GM06990 (cell line): ENCODE data around the gene HID1.

Experiments
- DNase-seq: peaks from one replicate; pipeline ENCODE4 v3.0.0-alpha.2; 2011; ENCODE audit not compliant: insufficient read length; ENCODE audit errors: extremely low read depth
- H3K27me3 ChIP-seq: replicated peaks from 2 replicates; pipeline ENCODE4 v1.6.0; 2011; ENCODE audit warnings: low read length; ENCODE audit not compliant: control insufficient read depth, insufficient read depth
- H3K36me3 ChIP-seq: 2 replicates; pipeline ENCODE4 v1.5.1; 2011; ENCODE audit warnings: low read length; ENCODE audit not compliant: control insufficient read depth, insufficient read depth
- H3K4me3 ChIP-seq: replicated peaks from 2 replicates; pipeline ENCODE4 v1.5.1; 2011; ENCODE audit warnings: low read depth, mild to moderate bottlenecking, control low read depth, low read length
- TF ChIP-seq, protein P1 (sequence below): IDR thresholded peaks from 2 replicates; pipeline ENCODE4 v1.5.1; 2011; ENCODE audit warnings: low read length, control low read depth, mild to moderate bottlenecking, inconsistent platforms; ENCODE audit not compliant: insufficient read depth, poor library complexity, severe bottlenecking

Gene HID1

GRCh38 chr17:74937064-74938051, 35.2 kb downstream of the HID1 start:
- no peaks in the 10 kb centered on the region for H3K36me3 ChIP-seq
- TF ChIP-seq, protein P1, sequence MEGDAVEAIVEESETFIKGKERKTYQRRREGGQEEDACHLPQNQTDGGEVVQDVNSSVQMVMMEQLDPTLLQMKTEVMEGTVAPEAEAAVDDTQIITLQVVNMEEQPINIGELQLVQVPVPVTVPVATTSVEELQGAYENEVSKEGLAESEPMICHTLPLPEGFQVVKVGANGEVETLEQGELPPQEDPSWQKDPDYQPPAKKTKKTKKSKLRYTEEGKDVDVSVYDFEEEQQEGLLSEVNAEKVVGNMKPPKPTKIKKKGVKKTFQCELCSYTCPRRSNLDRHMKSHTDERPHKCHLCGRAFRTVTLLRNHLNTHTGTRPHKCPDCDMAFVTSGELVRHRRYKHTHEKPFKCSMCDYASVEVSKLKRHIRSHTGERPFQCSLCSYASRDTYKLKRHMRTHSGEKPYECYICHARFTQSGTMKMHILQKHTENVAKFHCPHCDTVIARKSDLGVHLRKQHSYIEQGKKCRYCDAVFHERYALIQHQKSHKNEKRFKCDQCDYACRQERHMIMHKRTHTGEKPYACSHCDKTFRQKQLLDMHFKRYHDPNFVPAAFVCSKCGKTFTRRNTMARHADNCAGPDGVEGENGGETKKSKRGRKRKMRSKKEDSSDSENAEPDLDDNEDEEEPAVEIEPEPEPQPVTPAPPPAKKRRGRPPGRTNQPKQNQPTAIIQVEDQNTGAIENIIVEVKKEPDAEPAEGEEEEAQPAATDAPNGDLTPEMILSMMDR = no peak
- H3K4me3 ChIP-seq = no peak overlapping the region
- DNase-seq = no peak
- no peaks in the 10 kb centered on the region; the same call in 1 of the 2 replicates for H3K27me3 ChIP-seq

DNA sequence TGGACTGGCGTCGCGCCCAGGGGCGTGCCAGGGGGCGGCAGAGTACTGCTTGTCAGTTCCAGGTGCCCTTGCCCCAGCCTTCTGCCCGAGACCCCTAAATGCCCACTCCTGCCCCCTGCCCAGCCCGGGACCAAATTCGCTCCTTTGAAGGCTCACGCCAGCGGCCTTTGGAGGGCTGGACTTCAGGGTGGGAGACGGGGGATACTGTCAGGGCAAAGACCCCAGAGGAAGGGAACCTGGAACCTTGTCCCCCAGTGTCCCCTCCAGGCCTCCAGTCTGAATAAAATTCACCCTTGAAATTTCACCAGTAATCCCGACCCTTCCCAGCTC, 36.1 kb downstream of the HID1 start:
- no peak for DNase-seq
- TF ChIP-seq, protein P1 = no peak
- no peak overlapping the region for H3K4me3 ChIP-seq
- H3K27me3 ChIP-seq = no peaks in the 10 kb centered on the region; the same call in 1 of the 2 replicates
- no peaks in the 10 kb centered on the region for H3K36me3 ChIP-seq

DNA sequence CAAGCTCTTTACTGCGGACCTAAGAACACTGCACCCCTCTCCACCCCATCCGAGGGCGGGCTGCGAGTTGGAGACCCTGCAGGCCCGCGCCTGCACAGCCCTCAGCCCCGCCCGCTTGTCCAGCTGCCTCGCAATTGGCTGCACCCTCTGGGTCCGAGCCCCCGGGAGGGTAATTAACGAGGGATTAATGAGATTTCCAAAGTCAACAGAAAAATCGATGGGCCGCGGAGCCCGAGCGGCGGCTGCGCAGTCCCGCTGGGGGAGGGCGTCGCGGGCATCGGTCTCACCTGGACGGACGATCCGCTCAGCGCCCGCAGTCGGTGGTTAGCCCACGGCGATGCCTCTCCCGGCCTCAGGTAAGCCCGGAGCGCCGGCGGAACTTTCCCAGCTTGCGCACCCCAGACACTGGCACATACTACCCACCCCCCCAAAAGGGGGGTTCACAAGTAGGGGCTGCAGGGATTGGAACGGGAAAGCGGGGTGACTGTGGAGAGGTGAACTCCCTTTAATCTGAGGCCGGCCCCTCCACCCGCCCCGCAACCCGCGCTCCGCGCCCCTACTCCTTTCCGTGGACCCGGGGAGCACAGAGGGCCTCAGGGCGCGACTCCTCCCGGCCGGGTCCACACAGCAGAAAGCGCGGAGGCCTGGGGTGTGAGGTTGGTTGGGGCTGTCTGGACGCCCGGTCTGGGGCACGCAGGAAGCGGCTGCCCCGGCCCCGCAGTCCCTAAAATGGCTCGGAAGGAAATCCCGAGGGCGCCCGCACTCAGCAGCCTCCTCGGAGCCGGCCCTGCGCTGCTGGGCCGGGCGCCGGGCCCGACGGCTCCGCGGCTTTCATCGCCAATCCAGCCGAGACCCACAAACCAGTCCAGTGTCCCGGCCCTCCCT, 36.7 kb downstream of the HID1 start, which contains the start of gene OTOP3:
Gene OTOP3, plus strand, starts transcription at position 314 of the 885 bp plus-strand sequence. Its CDS starts 24 bp downstream, at position 338.
- TF ChIP-seq, protein P1 = no peak
- Histone ChIP-seq H3K4me3 (no peak within 1 kb of the TSS), H3K27me3 (no peaks in the 10 kb centered on the region; the same call in 1 of the 2 replicates), H3K36me3 (no peaks in the 10 kb centered on the region)
- DNase-seq = no peak

DNA sequence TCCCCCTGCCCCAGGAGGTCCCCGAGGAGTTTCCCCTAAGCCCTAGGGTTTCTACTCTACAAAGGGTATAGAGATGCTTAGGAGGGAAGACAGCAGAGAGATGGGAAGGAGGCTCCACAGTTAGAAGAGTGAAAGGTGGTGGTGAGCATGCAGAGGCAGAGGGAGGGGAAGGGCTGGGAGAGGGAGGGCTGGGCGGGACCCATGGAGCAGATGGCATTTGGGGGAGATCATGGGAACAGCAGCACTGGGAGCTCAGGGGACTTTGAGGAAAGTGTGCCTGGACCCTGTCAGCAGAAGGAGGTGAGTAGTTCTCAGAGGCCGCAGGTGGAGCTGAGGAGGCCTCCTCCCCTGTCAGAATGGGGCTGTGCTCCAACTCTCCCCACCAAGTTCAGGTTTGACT, 37.5 kb downstream of the HID1 start:
- Histone ChIP-seq H3K36me3 (no peaks in the 10 kb centered on the region), H3K27me3 (no peaks in the 10 kb centered on the region; the same call in 1 of the 2 replicates), H3K4me3 (no peak overlapping the region)
- TF ChIP-seq, protein P1 = no peak
- no peak for DNase-seq

DNA sequence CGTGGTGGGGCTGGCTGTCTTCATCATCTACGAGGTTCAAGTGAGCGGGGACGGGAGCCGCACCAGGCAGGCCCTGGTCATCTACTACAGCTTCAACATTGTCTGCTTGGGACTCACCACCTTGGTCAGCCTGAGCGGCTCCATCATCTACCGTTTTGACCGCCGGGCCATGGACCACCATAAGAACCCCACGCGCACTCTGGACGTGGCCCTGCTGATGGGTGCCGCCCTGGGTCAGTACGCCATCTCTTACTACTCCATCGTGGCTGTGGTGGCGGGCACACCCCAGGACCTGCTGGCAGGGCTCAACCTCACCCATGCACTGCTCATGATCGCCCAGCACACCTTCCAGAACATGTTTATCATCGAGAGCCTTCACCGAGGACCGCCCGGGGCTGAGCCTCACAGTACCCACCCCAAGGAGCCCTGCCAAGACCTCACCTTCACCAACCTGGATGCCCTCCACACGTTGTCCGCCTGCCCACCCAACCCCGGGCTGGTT, 42.0 kb downstream of the HID1 start:
- H3K4me3 ChIP-seq = no peak overlapping the region
- no peaks in the 10 kb centered on the region for H3K36me3 ChIP-seq
- TF ChIP-seq, protein P1 = no peak
- no peaks in the 10 kb centered on the region; the same call in 1 of the 2 replicates for H3K27me3 ChIP-seq
- no peak for DNase-seq
